HG03521 (cell line): ENCODE measurements around the gene SPANXN5.
"Not testable (repeated sequence)": the region's sequence is repeated elsewhere in the genome, so short reads cannot be mapped to it uniquely, and the experiment has no call there.

ENCODE experiments used
- ATAC-seq: cut with Tn5 transposase; IDR thresholded peaks from one replicate; pipeline ENCODE4 v1.9.1; 2021; ENCODE audit warnings: mild to moderate bottlenecking, moderate library complexity; ENCODE audit not compliant: unreplicated experiment

SPANXN5 gene, protein sequence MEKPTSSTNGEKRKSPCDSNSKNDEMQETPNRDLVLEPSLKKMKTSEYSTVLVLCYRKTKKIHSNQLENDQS

GRCh38 chrX:52797327-52797726 lies at the start of gene SPANXN5:
Gene SPANXN5, minus strand, starts transcription at chrX:52797427. Its CDS starts 79 bp downstream, at chrX:52797348.
- not testable (repeated sequence) for ATAC-seq

GRCh38 chrX:52843619-52844018 lies 46.4 kb upstream of the SPANXN5 start:
- ATAC-seq, result not testable (repeated sequence)

- ATAC-seq, result no peak
Measured at GRCh38 chrX:52839137-52839536, 41.9 kb upstream of the SPANXN5 start.

GRCh38 chrX:52830551-52830950 lies 33.3 kb upstream of the SPANXN5 start:
- ATAC-seq, result no peak

- no peak for ATAC-seq
Measured at GRCh38 chrX:52824608-52825007, 27.4 kb upstream of the SPANXN5 start.

DNA sequence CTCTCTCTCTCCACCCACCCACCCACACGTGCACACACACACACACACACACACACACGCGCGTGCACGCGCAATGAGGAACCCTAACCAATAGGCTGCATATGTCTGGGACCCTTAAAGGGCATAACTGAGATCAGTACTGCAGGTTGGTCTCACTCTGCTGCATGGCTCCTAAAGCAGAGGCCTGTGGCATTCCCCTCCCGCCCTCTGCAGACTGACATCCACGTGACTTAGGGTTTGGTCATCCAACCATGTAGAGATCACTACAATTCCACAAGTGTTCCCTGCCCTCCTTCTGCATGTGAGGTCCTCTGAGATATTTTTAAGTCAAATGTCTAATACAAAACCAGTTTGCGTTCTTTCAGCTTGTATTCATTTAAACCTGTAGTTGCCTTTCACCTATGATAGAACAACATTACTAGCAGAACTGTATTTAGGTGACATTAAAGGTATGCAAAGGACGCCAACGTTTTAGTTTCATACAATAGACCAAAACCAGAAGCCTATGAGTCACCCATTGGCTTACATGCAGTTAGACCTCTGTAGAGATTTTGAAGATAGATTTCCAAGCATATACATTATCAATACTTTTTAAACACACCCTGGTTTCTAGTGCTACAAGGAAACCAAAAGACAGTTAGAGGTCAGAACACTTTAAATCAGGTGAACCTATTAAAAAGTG lies 24.0 kb upstream of the SPANXN5 start:
- no peak for ATAC-seq

- no peak for ATAC-seq
Measured at GRCh38 chrX:52819788-52820187, 22.6 kb upstream of the SPANXN5 start.

DNA sequence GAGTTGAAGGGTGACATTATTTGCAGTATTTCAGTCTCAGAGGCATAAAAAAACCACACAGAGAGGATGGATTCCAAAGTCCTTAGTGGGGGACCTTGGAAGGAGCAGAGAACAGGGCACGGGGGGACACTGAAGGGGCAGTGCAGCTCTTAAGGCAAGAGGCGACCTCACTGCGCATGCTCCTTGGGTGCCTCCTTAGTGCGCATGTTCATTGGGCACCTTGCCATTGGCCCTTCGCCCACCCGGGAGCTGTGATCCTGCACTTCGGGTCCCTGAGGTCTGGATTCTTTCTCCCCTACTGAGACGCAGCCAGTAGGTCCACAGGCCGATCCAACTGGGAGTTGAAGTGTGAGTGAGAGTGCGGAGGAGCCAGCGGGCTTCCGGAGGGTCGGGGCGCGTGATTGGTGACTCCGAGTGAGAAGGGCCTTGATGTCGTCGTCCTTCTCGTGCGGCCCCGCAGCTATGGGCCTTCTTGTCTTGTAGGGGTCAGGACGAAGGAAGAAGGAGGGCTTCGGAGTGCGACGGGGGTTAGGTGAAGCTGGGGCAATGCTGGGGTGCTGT lies 13.9 kb upstream of the SPANXN5 start, which contains the start of gene XAGE5:
TSS of gene XAGE5 (plus strand) at position 223 of the 561 bp plus-strand sequence. CDS start 1,280 bp downstream, outside the sequence.
- no peak for ATAC-seq

- ATAC-seq, result not testable (repeated sequence)
Measured at GRCh38 chrX:52804876-52805275, 7.6 kb upstream of the SPANXN5 start.

DNA sequence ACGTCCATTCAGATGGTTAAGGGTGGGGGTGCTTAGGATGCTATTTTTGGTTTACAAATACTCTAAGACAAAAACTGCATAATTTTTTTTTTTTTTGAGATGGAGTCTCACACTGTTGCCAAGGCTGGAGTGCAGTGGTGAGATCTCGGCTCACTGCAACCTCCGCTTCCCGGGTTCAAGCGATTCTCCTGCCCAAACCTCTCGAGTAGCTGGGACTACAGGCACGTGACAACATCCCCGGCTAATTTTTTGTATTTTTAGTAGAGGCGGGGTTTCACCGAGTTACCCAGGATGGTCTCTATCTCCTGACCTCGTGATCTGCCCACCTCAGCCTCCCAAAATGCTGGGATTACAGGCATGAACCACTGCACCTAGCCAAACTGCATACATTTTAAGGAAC lies 23.7 kb downstream of the SPANXN5 start:
- not testable (repeated sequence) for ATAC-seq

DNA sequence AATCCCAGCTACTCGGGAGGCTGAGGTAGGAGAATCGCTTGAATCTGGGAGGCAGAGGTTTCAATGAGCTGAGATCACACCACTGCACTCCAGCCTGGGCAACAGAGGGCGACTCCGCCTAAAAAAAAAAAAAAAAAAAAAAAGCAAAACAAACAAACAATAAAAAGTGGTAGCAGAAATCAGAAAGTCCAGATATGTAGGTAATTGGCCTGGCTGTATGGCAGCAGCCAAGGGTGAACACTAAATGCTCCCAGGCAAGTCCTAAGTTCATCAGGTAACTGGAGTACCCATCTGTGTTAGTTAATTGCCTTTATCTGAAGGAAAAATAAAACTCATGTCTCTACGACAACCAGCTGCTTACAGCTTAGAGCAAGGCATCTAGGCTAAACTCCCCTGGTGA lies 31.2 kb downstream of the SPANXN5 start:
- not testable (repeated sequence) for ATAC-seq

GRCh38 chrX:52750952-52751351 lies 46.3 kb downstream of the SPANXN5 start, which contains the start of gene SSX2B:
Gene SSX2B, plus strand, starts transcription at chrX:52751252. Its CDS starts 1,429 bp downstream, at chrX:52752681.
- ATAC-seq, result not testable (repeated sequence)
